GM12878 (cell line): ENCODE results near the gene SEMA4D. TPM values are rescaled to one million over a fixed set of nuclear protein-coding genes. Genes with fewer than 3 reads are reported as not detected.

ENCODE experiments used
- ATAC-seq: fragments of 200-7000 bp; cut with Tn5 transposase; 3 replicates; pipeline ENCODE4 v1.9.1; 2020; ENCODE audit warnings: mild to moderate bottlenecking, moderate library complexity
- BruUV-seq: library from RNA; stranded (reverse); fragments of 400-500 nt; replicated peaks from 2 replicates; lab custom pipeline; 2021; lab: Mats Ljungman, UMichigan
- CTCF ChIA-PET: fragments of 300-600 bp; sonication (Branson Sonifier 250); formaldehyde crosslinking; extraction: SDS; loops from one replicate; lab custom pipeline; 2021; ENCODE audit warnings: inconsistent platforms; lab: Yijun Ruan, JAX
- POLR2A ChIA-PET: fragments of 350-600 bp; formaldehyde crosslinking; extraction: SDS; loops from one replicate; lab custom pipeline; 2021; ENCODE audit warnings: inconsistent platforms; lab: Charles Lee
- RAD21 ChIA-PET: fragments of 300-600 bp; sonication (Branson Sonifier 250); formaldehyde crosslinking; loops from one replicate; lab custom pipeline; 2023; ENCODE audit warnings: antibody characterized with exemption; ENCODE audit not compliant: unreplicated experiment; lab: Charles Lee
- SMC1A ChIA-PET: fragments of 300-600 bp; sonication (Branson Sonifier 250); formaldehyde crosslinking; loops from one replicate; lab custom pipeline; 2023; ENCODE audit not compliant: unreplicated experiment, uncharacterized antibody; lab: Charles Lee
- DNase-seq: peaks from one replicate; pipeline ENCODE4 v3.0.0-alpha.2; 2011; ENCODE audit warnings: low read depth, low spot score
- FAIRE-seq: peaks from 3 replicates; lab custom pipeline; 2011; peaks lifted over from hg19 to GRCh38; lab: Jason Lieb, UNC
- H2AFZ ChIP-seq: 2 replicates; pipeline ENCODE4 v1.6.0; 2011; ENCODE audit warnings: low read depth, low read length, control low read depth; ENCODE audit not compliant: control insufficient read depth
- H3K27ac ChIP-seq: 2 replicates; pipeline ENCODE4 v1.5.1; 2011; ENCODE audit warnings: control low read depth; ENCODE audit not compliant: control insufficient read depth, insufficient read depth
- H3K27me3 ChIP-seq, 2 experiments: replicated peaks in 1 of 2; 2 replicates each; pipeline versions ENCODE4 v1.6.0 to v1.6.1; 2011; ENCODE audit warnings: low read length in 1 of 2; ENCODE audit not compliant: control insufficient read depth in 2 of 2, insufficient read depth in 2 of 2
- H3K36me3 ChIP-seq, 2 experiments: 2 replicates each; pipeline ENCODE4 v1.5.1; 2011; ENCODE audit warnings: low read length in 1 of 2; ENCODE audit not compliant: control insufficient read depth in 2 of 2, insufficient read depth in 2 of 2
- H3K4me1 ChIP-seq: 2 replicates; pipeline ENCODE4 v1.6.1; 2011; ENCODE audit warnings: mild to moderate bottlenecking, low read length, moderate library complexity, mixed read lengths; ENCODE audit not compliant: control insufficient read depth, insufficient read depth
- H3K4me2 ChIP-seq: 2 replicates; pipeline ENCODE4 v1.6.0; 2011; ENCODE audit warnings: control low read depth; ENCODE audit not compliant: control insufficient read depth, insufficient read depth
- H3K4me3 ChIP-seq: fragments of 200-600 bp; sonication (generic); 2 replicates; pipeline ENCODE4 v1.5.1; 2016
- H3K79me2 ChIP-seq: 2 replicates; pipeline ENCODE4 v1.6.0; 2011; ENCODE audit warnings: low read length; ENCODE audit not compliant: control insufficient read depth, insufficient read depth
- H3K9ac ChIP-seq: 2 replicates; pipeline ENCODE4 v1.8.0; 2011; ENCODE audit warnings: low read length, control low read depth, mixed read lengths; ENCODE audit not compliant: control insufficient read depth, insufficient read depth
- H3K9me3 ChIP-seq: replicated peaks from 3 replicates; pipeline ENCODE4 v1.5.1; 2011; ENCODE audit warnings: mild to moderate bottlenecking, low read length; ENCODE audit not compliant: control insufficient read depth, insufficient read depth
- H4K20me1 ChIP-seq: 2 replicates; pipeline ENCODE4 v1.6.0; 2011; ENCODE audit not compliant: control insufficient read depth, insufficient read depth
- EGR1 ChIP-seq, 2 experiments: IDR thresholded peaks; 1 replicate in 1 of 2; 2 replicates in 1 of 2; pipeline ENCODE4 v1.6.1; 2011 to 2012; ENCODE audit warnings: low read depth in 2 of 2, low read length in 2 of 2, borderline replicate concordance in 1 of 2, mild to moderate bottlenecking in 1 of 2, moderate library complexity in 1 of 2
- KAT2A ChIP-seq: conservative IDR thresholded peaks from 2 replicates; pipeline ENCODE4 v1.6.1; 2011; ENCODE audit warnings: low read depth, low read length; ENCODE audit not compliant: control insufficient read depth
- NBN ChIP-seq: fragments of 450-650 bp; IDR thresholded peaks from 2 replicates; pipeline ENCODE4 v1.6.1; 2016
- PML ChIP-seq: IDR thresholded peaks from 2 replicates; pipeline ENCODE4 v1.6.1; 2012; ENCODE audit warnings: low read length, inconsistent platforms
- STAT3 ChIP-seq: IDR thresholded peaks from 2 replicates; pipeline ENCODE4 v1.6.1; 2011; ENCODE audit warnings: low read depth, low read length, improper control_type of control experiment
- TARDBP ChIP-seq: IDR thresholded peaks from 2 replicates; pipeline ENCODE4 v1.6.1; 2016; ENCODE audit warnings: borderline replicate concordance
- YBX1 ChIP-seq: fragments of 450-650 bp; IDR thresholded peaks from 2 replicates; pipeline ENCODE4 v1.6.1; 2016; ENCODE audit warnings: antibody characterized with exemption
- WGBS: methylation state at CpG from one replicate; pipeline ENCODE4 v1.1.6; 2016; ENCODE audit warnings: low lambda C conversion rate; ENCODE audit not compliant: insufficient replicate concordance, insufficient coverage; ENCODE audit errors: missing lambda C conversion rate; 5-methylcytosine and 5-hydroxymethylcytosine counted together
- in situ Hi-C: fragments of 300-500 bp; cut with MboI; formaldehyde crosslinking; loops from 9 replicates; pipeline ENCODE4 v1.14.3; 2018; ENCODE audit warnings: mixed read lengths
- intact Hi-C: fragments of 100-400 bp; cut with micrococcal nuclease; formaldehyde crosslinking; loops from one replicate; pipeline ENCODE4 v1.14.2; 2022; ENCODE audit not compliant: unreplicated experiment
- polyA plus RNA-seq, 11 experiments: library from polyadenylated mRNA; depleted of rRNA in 4 of 11; unstranded in 6 of 11; stranded (reverse) in 5 of 11; fragments of >200 nt; fragmentation: Nextera tagmentation in 4 of 11; fragmentation: Illumina TruSeq in 1 of 11; extraction: Ambion mirVana in 4 of 11; extraction: Trizol in 1 of 11; gene quantifications; 1 replicate in 1 of 11; 2 replicates in 10 of 11; pipeline versions ENCODE4 v1.2.1 to v1.2.3, GENCODE V29; 2011 to 2016; ENCODE audit warnings: inconsistent platforms in 2 of 11, missing spikeins in 2 of 11, low read depth in 1 of 11
- total RNA-seq, 4 experiments: library from RNA; depleted of rRNA in 3 of 4; stranded (reverse); fragments of >200 nt in 3 of 4; fragmentation: Illumina TruSeq in 1 of 4; extraction: Trizol in 1 of 4; gene quantifications; 2 replicates each; pipeline versions ENCODE4 v1.2.1 to v1.2.3, GENCODE V29; 2013 to 2021

The SEMA4D gene
- total and polyA plus RNA-seq, 10 of the 15 experiments (the other 5 are each of a cell fraction or from before 2014, with no cell fraction given): 15.1 to 136 (median 39.6) TPM

GRCh38 chr9:89431930-89432725 is 65.8 kb downstream of the SEMA4D start:
- intact Hi-C loops (no loop called here), in situ Hi-C loops (no loop called here)
- H3K27ac ChIP-seq: no peak overlapping the region
- ChIA-PET CTCF (interaction anchor here (1.3 to 10.2 kb wide), 7 partner anchors 9 to 162 kb away, joined by 3 to 207 read pairs (median 10); no protein-coding TSS in a partner anchor), POLR2A (interaction anchor here (1.3 kb wide), 1 partner anchor 13 kb away, joined by 3 read pairs; no protein-coding TSS in a partner anchor), RAD21 (interaction anchor here (1.0 to 10.3 kb wide), 4 partner anchors 11 to 166 kb away, joined by 3 to 119 read pairs (median 4); no protein-coding TSS in a partner anchor), SMC1A (interaction anchor here (1.0 to 7.8 kb wide), 4 partner anchors 14 to 118 kb away, joined by 3 to 150 read pairs (median 24); no protein-coding TSS in a partner anchor)
- H3K4me1 ChIP-seq: peaks cover 81% of the 10 kb centered on the region
- ATAC-seq (peak; percentile 12; the same call in 2 of the 3 replicates), FAIRE-seq (no peak), DNase-seq (no peak)
- no peaks in the 10 kb centered on the region for H3K9me3 ChIP-seq
- H3K4me3 ChIP-seq: no peak overlapping the region
- no peaks in the 10 kb centered on the region; the same call in 1 of the 2 replicates for H4K20me1 ChIP-seq
- no peak overlapping the region for H3K4me2 ChIP-seq
- H3K27me3 ChIP-seq: no peaks in the 10 kb centered on the region
- no peak for TF ChIP-seq PML
- no peak for TF ChIP-seq STAT3
- TF ChIP-seq YBX1: no peak
- TF ChIP-seq NBN: no peak
- TF ChIP-seq TARDBP: no peak
- BruUV-seq: no TSS peak
- no peak overlapping the region for H2AFZ ChIP-seq
- 27% methylated on average over 6 of the region's 6 CpGs for WGBS
- H3K79me2 ChIP-seq: peaks cover 80% of the 10 kb centered on the region
- peaks cover 20 to 23% of the 10 kb centered on the region in 2 experiments; a peak in 3 of 4 replicates for H3K36me3 ChIP-seq
- no peak overlapping the region for H3K9ac ChIP-seq

GRCh38 chr9:89430995-89431394 is 66.9 kb downstream of the SEMA4D start:
- no peak for DNase-seq
- Histone ChIP-seq H3K4me1 (peaks cover 79% of the 10 kb centered on the region), H4K20me1 (no peaks in the 10 kb centered on the region; the same call in 1 of the 2 replicates), H2AFZ (no peak overlapping the region), H3K9me3 (no peaks in the 10 kb centered on the region), H3K79me2 (peaks cover 82% of the 10 kb centered on the region), H3K9ac (no peak overlapping the region), H3K27me3 (no peaks in the 10 kb centered on the region), H3K4me2 (no peak overlapping the region), H3K36me3 (peaks cover 15 to 16% of the 10 kb centered on the region in 2 experiments; a peak in 3 of 4 replicates), H3K27ac (no peak overlapping the region), H3K4me3 (no peak overlapping the region)
- BruUV-seq: no TSS peak
- ChIA-PET POLR2A (interaction anchor here (1.3 to 1.4 kb wide), 2 partner anchors 12 to 36 kb away, joined by 3 read pairs; no protein-coding TSS in a partner anchor), SMC1A (interaction anchor here (0.6 to 7.8 kb wide), 6 partner anchors 9 to 119 kb away, joined by 3 to 150 read pairs (median 3); no protein-coding TSS in a partner anchor), RAD21 (interaction anchor here (0.8 to 10.3 kb wide), 6 partner anchors 9 to 167 kb away, joined by 3 to 119 read pairs (median 5); no protein-coding TSS in a partner anchor), CTCF (interaction anchor here (1.3 to 10.2 kb wide), 7 partner anchors 10 to 163 kb away, joined by 3 to 207 read pairs (median 11); no protein-coding TSS in a partner anchor)
- WGBS: 89% methylated on average over 6 of the region's 6 CpGs
- TF ChIP-seq EGR1 (IDR thresholded peaks at IDR 0.05; ENCODE audit: borderline replicate concordance in 1 of 2, low read depth in 2 of 2, low read length in 2 of 2) (no peak), KAT2A (no peak)
- intact Hi-C loops: no loop called here
- no peak for FAIRE-seq
- ATAC-seq: no peak
- in situ Hi-C loops: no loop called here
